CD4-positive, alpha-beta T cell treated with Interleukin-15 for 1 hour (primary cell): ENCODE results near the gene CDHR1.

ENCODE experiments used
- DNase-seq: peaks from one replicate; pipeline ENCODE4 v3.0.0-alpha.2; 2020

The CDHR1 gene

GRCh38 chr10:84267503-84268126 lies 73.3 kb downstream of the CDHR1 start:
- peak; percentile 40 for DNase-seq

GRCh38 chr10:84269162-84269561 lies 74.8 kb downstream of the CDHR1 start:
- DNase-seq, result no peak
